Thoracic aorta (tissue), 2 donors: Measurements from ENCODE around the gene CLBA1. TPM values are rescaled to one million over a fixed set of nuclear protein-coding genes. Genes with fewer than 3 reads are reported as not detected.

ENCODE experiments used
- ATAC-seq: fragments of 150-250 bp; one replicate; pipeline ENCODE4 v1.8.0; 2017; ENCODE audit warnings: low read depth; ENCODE audit not compliant: insufficient number of reproducible peaks, low FRiP score
- DNase-seq: peaks from one replicate; pipeline ENCODE4 v3.0.0-alpha.2; 2020; ENCODE audit warnings: low spot score
- H3K27ac ChIP-seq, 2 donors: fragments of 200-600 bp; sonication (generic); 1 replicate in 1 of 2; 2 replicates in 1 of 2; pipeline ENCODE4 v1.5.1; 2016; ENCODE audit warnings: mild to moderate bottlenecking in 2 of 2, moderate library complexity in 2 of 2
- H3K27me3 ChIP-seq: fragments of 200-600 bp; sonication (generic); replicated peaks from 2 replicates; pipeline ENCODE4 v1.6.0; 2016; ENCODE audit warnings: mild to moderate bottlenecking; ENCODE audit not compliant: insufficient read depth
- H3K36me3 ChIP-seq: fragments of 200-600 bp; sonication (generic); one replicate; pipeline ENCODE4 v1.5.1; 2016
- H3K4me1 ChIP-seq, 2 donors: fragments of 200-600 bp; sonication (generic); 1 replicate in 1 of 2; 2 replicates in 1 of 2; pipeline versions ENCODE4 v1.5.1 to v1.6.0; 2016; ENCODE audit warnings: low read depth in 2 of 2, mild to moderate bottlenecking in 1 of 2; ENCODE audit not compliant: control insufficient read depth in 1 of 2
- H3K4me3 ChIP-seq: fragments of 200-600 bp; sonication (generic); 2 replicates; pipeline ENCODE4 v1.5.1; 2016; ENCODE audit warnings: mild to moderate bottlenecking
- H3K9me3 ChIP-seq: fragments of 200-600 bp; sonication (generic); 2 replicates; pipeline ENCODE4 v1.5.1; 2016
- CTCF ChIP-seq: fragments of 200-600 bp; sonication (generic); IDR thresholded peaks from one replicate; pipeline ENCODE4 v1.5.1; 2019; ENCODE audit warnings: antibody characterized with exemption
- total RNA-seq, 2 donors: library from RNA; depleted of rRNA; stranded (reverse); fragments of >200 nt; gene quantifications; one replicate each; pipeline versions ENCODE4 v1.1.0 to v1.2.3, GENCODE V29; 2016

CLBA1 gene
- total RNA-seq, 2 donors from 2014 or later = 3.1 to 4.6 TPM

DNA sequence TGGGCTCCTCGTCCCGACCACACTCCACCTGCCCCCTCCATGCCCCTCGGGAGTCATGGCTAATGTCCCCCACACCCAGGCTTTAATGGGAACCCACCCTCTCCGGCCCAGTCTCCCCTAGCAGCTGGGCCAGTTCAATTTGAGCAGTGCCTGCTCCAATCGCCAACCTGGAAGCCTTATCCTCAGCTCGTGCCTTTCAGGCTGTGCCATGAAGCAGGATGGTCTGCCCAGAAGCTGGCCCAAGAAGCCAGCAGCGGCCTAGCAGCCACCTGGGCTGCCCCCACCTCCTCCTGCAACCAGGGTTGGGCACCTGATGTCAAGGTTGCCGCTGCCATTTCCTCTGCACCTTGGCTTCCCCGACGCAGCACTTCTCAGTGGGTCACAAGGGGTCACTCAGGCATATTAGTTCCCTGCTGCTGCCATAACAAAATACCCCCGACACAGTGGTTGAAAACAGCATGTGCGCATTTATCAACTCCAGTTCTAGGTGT, 2.3 kb upstream of the CLBA1 start:
- Histone ChIP-seq H3K4me1 (peaks cover 0 to 33% of the 10 kb centered on the region in 2 donors), H3K9me3 (no peaks in the 10 kb centered on the region), H3K27me3 (no peaks in the 10 kb centered on the region), H3K27ac (no peak overlapping the region), H3K36me3 (no peaks in the 10 kb centered on the region), H3K4me3 (no peak overlapping the region)
- ATAC-seq (no peak), DNase-seq (no peak)
- no peak for TF ChIP-seq CTCF

- no peaks in the 10 kb centered on the region for H3K9me3 ChIP-seq
- ATAC-seq = no peak
- H3K36me3 ChIP-seq = no peaks in the 10 kb centered on the region
- H3K27ac ChIP-seq = peak overlapping the region in 1 of 2 donors; percentile 65
- H3K27me3 ChIP-seq = no peaks in the 10 kb centered on the region
- H3K4me1 ChIP-seq = peaks cover 0 to 24% of the 10 kb centered on the region in 2 donors
- no peak for TF ChIP-seq CTCF
- no peak for DNase-seq
- H3K4me3 ChIP-seq = no peak overlapping the region
These were observed 1.3 kb upstream of the CLBA1 start for GRCh38 chr14:104984056-104984894.

DNA sequence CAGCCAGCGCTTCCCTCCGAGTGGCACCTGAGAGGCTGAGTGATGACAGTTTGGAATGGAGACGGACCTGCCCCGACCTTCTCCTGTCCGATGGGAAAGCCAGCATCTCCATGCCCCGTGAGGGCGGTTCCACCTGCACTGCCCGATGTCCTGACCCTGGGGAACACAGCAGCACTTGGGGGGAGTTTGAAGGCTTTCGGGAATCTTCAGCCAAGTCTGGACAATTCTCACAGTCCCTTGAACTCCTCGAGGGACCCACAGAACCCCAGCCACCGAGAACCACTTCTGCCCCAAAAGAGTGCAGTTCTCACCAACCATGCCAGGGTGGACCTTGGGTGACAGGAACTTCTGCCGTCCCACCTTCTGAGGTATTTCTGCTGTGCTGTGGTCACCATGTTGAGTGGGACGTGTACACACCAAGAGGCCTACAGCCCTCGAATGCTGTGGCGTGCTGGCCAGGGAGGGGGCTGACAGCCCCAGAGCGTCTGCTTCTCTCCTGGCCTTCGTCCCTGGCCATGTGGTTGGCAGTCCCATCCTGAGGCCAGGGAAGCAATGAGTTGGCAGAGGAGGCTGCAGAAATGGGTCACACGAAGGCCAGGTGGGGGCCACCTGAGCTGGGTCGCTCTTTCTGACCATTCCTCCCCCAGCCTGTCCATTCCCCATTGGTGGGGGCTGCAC, 1.0 kb downstream of the CLBA1 start:
- Histone ChIP-seq H3K36me3 (no peaks in the 10 kb centered on the region), H3K4me1 (peaks cover 0 to 13% of the 10 kb centered on the region in 2 donors), H3K27me3 (no peaks in the 10 kb centered on the region), H3K9me3 (no peaks in the 10 kb centered on the region), H3K4me3 (peak overlapping the region; percentile 81), H3K27ac (no peak overlapping the region)
- TF ChIP-seq CTCF = no peak
- ATAC-seq = no peak
- DNase-seq = no peak

- no peak for ATAC-seq
- TF ChIP-seq CTCF = no peak
- no peak overlapping the region for H3K27ac ChIP-seq
- no peaks in the 10 kb centered on the region for H3K27me3 ChIP-seq
- H3K4me1 ChIP-seq = peaks cover 0 to 13% of the 10 kb centered on the region in 2 donors
- H3K36me3 ChIP-seq = peaks cover 7% of the 10 kb centered on the region
- no peak overlapping the region for H3K4me3 ChIP-seq
- no peak for DNase-seq
- H3K9me3 ChIP-seq = no peaks in the 10 kb centered on the region
These were observed 3.8 kb downstream of the CLBA1 start for GRCh38 chr14:104989236-104989950.

- Histone ChIP-seq H3K4me1 (peaks cover 0 to 13% of the 10 kb centered on the region in 2 donors), H3K9me3 (no peaks in the 10 kb centered on the region), H3K36me3 (peaks cover 7% of the 10 kb centered on the region), H3K27ac (no peak overlapping the region), H3K27me3 (no peaks in the 10 kb centered on the region), H3K4me3 (no peak overlapping the region)
- DNase-seq (no peak), ATAC-seq (no peak)
- no peak for TF ChIP-seq CTCF
These were observed 4.3 kb downstream of the CLBA1 start for GRCh38 chr14:104989951-104990303.
